ENCODE results near the gene TPM2. TPM values are rescaled to one million over a fixed set of nuclear protein-coding genes. Genes with fewer than 3 reads are reported as not detected.

TPM2 gene
- total and polyA plus RNA-seq, 10 of the 15 experiments (the other 5 are each of a cell fraction or from before 2014, with no cell fraction given) = 0.11 to 9.3 (median 1.1) TPM

- ChIA-PET RAD21 (ENCODE audit: unreplicated experiment) (interaction anchor here (0.8 to 2.3 kb wide), 6 partner anchors 14 to 654 kb away, joined by 3 to 7 read pairs (median 4); partner anchors contain the start of genes CCDC107, FANCG and RMRP), CTCF (interaction anchor here (0.6 to 3.2 kb wide), 22 partner anchors 8 to 148 kb away, joined by 3 to 106 read pairs (median 6); partner anchors contain the start of genes GBA2, HINT2, RGP1 and SPAG8), POLR2A (interaction anchor here (1.1 to 2.8 kb wide), 3 partner anchors 11 to 15 kb away, joined by 3 to 18 read pairs (median 6); partner anchors contain the start of genes GBA2 and RGP1), SMC1A (ENCODE audit: uncharacterized antibody, unreplicated experiment) (interaction anchor here (0.6 to 2.0 kb wide), 7 partner anchors 13 to 148 kb away, joined by 3 to 12 read pairs (median 5); partner anchors contain the start of gene SPAG8)
- WGBS (ENCODE audit: insufficient coverage, insufficient replicate concordance, low lambda C conversion rate, missing lambda C conversion rate) = 89% methylated on average over 3 of the region's 3 CpGs
- H4K20me1 ChIP-seq (ENCODE audit: control insufficient read depth, insufficient read depth) = no peaks in the 10 kb centered on the region
- intact Hi-C loops (cut with micrococcal nuclease; ENCODE audit: unreplicated experiment) (loop anchor here (10.0 kb wide), 1 partner anchor 619 kb away; the partner anchor contains the start of gene ATOSB), in situ Hi-C loops (cut with MboI) (loop anchor here (10.0 kb wide), 1 partner anchor 629 kb away; the partner anchor contains the start of gene STOML2)
- H2AFZ ChIP-seq (ENCODE audit: control insufficient read depth, low read depth, low read length) = no peak overlapping the region
- peak overlapping the region; percentile 93 for H3K4me2 ChIP-seq (ENCODE audit: control insufficient read depth, insufficient read depth)
- DNase-seq (ENCODE audit: low read depth, low spot score) (no peak), ATAC-seq (no peak), FAIRE-seq (no peak)
- H3K4me3 ChIP-seq = no peak overlapping the region
- no peaks in the 10 kb centered on the region for H3K9me3 ChIP-seq (replicated peaks; ENCODE audit: control insufficient read depth, insufficient read depth, low read length)
- H3K27me3 ChIP-seq (replicated peaks in 1 of 2; ENCODE audit: control insufficient read depth in 2 of 2, insufficient read depth in 2 of 2, low read length in 1 of 2) = no peaks in the 10 kb centered on the region
- peaks cover 41% of the 10 kb centered on the region for H3K79me2 ChIP-seq (ENCODE audit: control insufficient read depth, insufficient read depth, low read length)
- BruUV-seq (replicated peaks) = no TSS peak
- no peak overlapping the region for H3K9ac ChIP-seq (ENCODE audit: control insufficient read depth, insufficient read depth, low read length)
- peaks cover 10% of the 10 kb centered on the region for H3K4me1 ChIP-seq (ENCODE audit: control insufficient read depth, insufficient read depth, low read length)
- H3K36me3 ChIP-seq (ENCODE audit: control insufficient read depth in 2 of 2, insufficient read depth in 2 of 2, low read length in 1 of 2) = peaks cover 17 to 28% of the 10 kb centered on the region in 2 experiments; a peak in 3 of 4 replicates
- 0 out of 2 replicates have a peak overlapping the region, but pooled peaks have one; percentile 3 for H3K27ac ChIP-seq (ENCODE audit: control insufficient read depth, insufficient read depth)
- no peak for TF ChIP-seq CREB1 (IDR thresholded peaks at IDR 0.05; ENCODE audit: low read depth)
- TF ChIP-seq ZNF24 (IDR thresholded peaks at IDR 0.05) = no peak
- no peak for TF ChIP-seq CUX1 (IDR thresholded peaks at IDR 0.05; ENCODE audit: insufficient replicate concordance, low read depth, low read length)
- no peak for TF ChIP-seq PAX5 (IDR thresholded peaks at IDR 0.05; ENCODE audit: borderline replicate concordance, low read depth, low read length)
- TF ChIP-seq LARP7 (IDR thresholded peaks at IDR 0.05) = no peak
- TF ChIP-seq ZNF687 (IDR thresholded peaks at IDR 0.05) = no peak
- TF ChIP-seq POLR2AphosphoS5 (IDR thresholded peaks at IDR 0.05; ENCODE audit: low read length) = no peak
- TF ChIP-seq FOS (IDR thresholded peaks at IDR 0.05; ENCODE audit: borderline replicate concordance, extremely low read depth, insufficient read length) = no peak
- TF ChIP-seq SIX5 (IDR thresholded peaks at IDR 0.05; ENCODE audit: low read depth, low read length, severe bottlenecking) = no peak
- no peak for TF ChIP-seq SKIL (IDR thresholded peaks at IDR 0.05; ENCODE audit: low read depth, poor library complexity, severe bottlenecking)
- TF ChIP-seq TARDBP (IDR thresholded peaks at IDR 0.05; ENCODE audit: borderline replicate concordance) = no peak
- TF ChIP-seq MYC (IDR thresholded peaks at IDR 0.05; ENCODE audit: insufficient read depth, insufficient read length, insufficient replicate concordance, low read length, severe bottlenecking) = no peak
These were observed 44.4 kb upstream of the TPM2 start for GRCh38 chr9:35734096-35734495.
